Naive B cell (primary cell): ENCODE measurements around the gene PARD6A. TPM values are rescaled to one million over a fixed set of nuclear protein-coding genes. Genes with fewer than 3 reads are reported as not detected.
"Not testable (repeated sequence)": the region's sequence is repeated elsewhere in the genome, so short reads cannot be mapped to it uniquely, and the experiment has no call there.

Experiments
- ATAC-seq, 2 donors: fragments of 150-1000 bp; cut with Tn5 transposase; 2 replicates each; pipeline ENCODE4 v1.10.0; 2021; ENCODE audit warnings: low read depth in 2 of 2, mild to moderate bottlenecking in 2 of 2, moderate library complexity in 2 of 2
- DNase-seq: peaks from one replicate; pipeline ENCODE4 v3.0.0; 2022
- H3K27ac Mint-ChIP-seq, 6 donors: one replicate each; pipeline ENCODE4 v1.8.0; 2020 to 2022; ENCODE audit warnings: mild to moderate bottlenecking in 6 of 6, mixed read lengths in 6 of 6, moderate library complexity in 5 of 6, inconsistent platforms in 2 of 6
- H3K27me3 Mint-ChIP-seq, 3 donors: one replicate each; pipeline ENCODE4 v1.8.0; 2021 to 2022; ENCODE audit warnings: mixed read lengths in 3 of 3, mild to moderate bottlenecking in 1 of 3
- H3K36me3 Mint-ChIP-seq, 2 donors: one replicate each; pipeline ENCODE4 v1.8.0; 2020 to 2022; ENCODE audit warnings: mixed read lengths in 2 of 2, inconsistent platforms in 1 of 2, mild to moderate bottlenecking in 1 of 2
- H3K4me1 Mint-ChIP-seq, 3 donors: one replicate each; pipeline ENCODE4 v1.8.0; 2020 to 2022; ENCODE audit warnings: mixed read lengths in 3 of 3, inconsistent platforms in 1 of 3, mild to moderate bottlenecking in 1 of 3, moderate library complexity in 1 of 3
- H3K4me3 Mint-ChIP-seq, 8 donors: one replicate each; pipeline ENCODE4 v1.8.0; 2020 to 2022; ENCODE audit warnings: mild to moderate bottlenecking in 8 of 8, mixed read lengths in 8 of 8, moderate library complexity in 8 of 8, inconsistent platforms in 2 of 8
- H3K9me3 Mint-ChIP-seq, 7 donors: one replicate each; pipeline ENCODE4 v1.8.0; 2020 to 2022; ENCODE audit warnings: mixed read lengths in 7 of 7, mild to moderate bottlenecking in 5 of 7, inconsistent platforms in 2 of 7, moderate library complexity in 1 of 7
- polyA plus RNA-seq, 6 donors: library from polyadenylated mRNA; unstranded; fragments of 300-500 nt; fragmentation: Illumina TruSeq; gene quantifications; one replicate each; pipeline ENCODE4 v1.2.3, GENCODE V29; 2021; ENCODE audit warnings: low read depth in 6 of 6

Gene PARD6A
- polyA plus RNA-seq, 6 donors from 2014 or later = 12.0 to 23.7 (median 16.1) TPM

- no peak for DNase-seq
- H3K4me3 Mint-ChIP-seq = no peak overlapping the region
- ATAC-seq = no peak
- peak overlapping the region in 2 of 6 donors; percentile 65 to 86 for H3K27ac Mint-ChIP-seq
- H3K27me3 Mint-ChIP-seq = no peaks in the 10 kb centered on the region
- H3K36me3 Mint-ChIP-seq = no peaks in the 10 kb centered on the region
- no peaks in the 10 kb centered on the region for H3K9me3 Mint-ChIP-seq
- peaks cover 14 to 20% (median 20%) of the 10 kb centered on the region in 3 donors for H3K4me1 Mint-ChIP-seq
Observed at GRCh38 chr16:67674851-67675578, 14.3 kb downstream of the PARD6A start.

- Mint-ChIP-seq H3K27me3 (no peaks in the 10 kb centered on the region), H3K4me1 (peaks cover 14 to 20% (median 20%) of the 10 kb centered on the region in 3 donors), H3K27ac (no peak overlapping the region), H3K9me3 (no peaks in the 10 kb centered on the region), H3K4me3 (no peak overlapping the region), H3K36me3 (no peaks in the 10 kb centered on the region)
- no peak for ATAC-seq
- DNase-seq = no peak
Observed at GRCh38 chr16:67675579-67675935, 14.8 kb downstream of the PARD6A start.

GRCh38 chr16:67675999-67676398 lies 15.2 kb downstream of the PARD6A start:
- Mint-ChIP-seq H3K4me1 (peaks cover 14 to 20% (median 20%) of the 10 kb centered on the region in 3 donors), H3K27ac (peak overlapping the region in 1 of 6 donors; percentile 24)
- ATAC-seq = no peak

GRCh38 chr16:67676516-67676915 lies 15.8 kb downstream of the PARD6A start:
- Mint-ChIP-seq H3K4me3 (no peak overlapping the region), H3K4me1 (peaks cover 14 to 20% (median 20%) of the 10 kb centered on the region in 3 donors), H3K27me3 (no peaks in the 10 kb centered on the region), H3K36me3 (no peaks in the 10 kb centered on the region), H3K27ac (peak overlapping the region in 2 of 6 donors; percentile 24 to 71), H3K9me3 (no peaks in the 10 kb centered on the region)
- no peak for ATAC-seq
- DNase-seq = no peak

More at GRCh38 chr16:67675999-67676398, 15.2 kb downstream of the PARD6A start:
- no peaks in the 10 kb centered on the region for H3K27me3 Mint-ChIP-seq
- no peaks in the 10 kb centered on the region for H3K36me3 Mint-ChIP-seq
- DNase-seq = no peak
- H3K9me3 Mint-ChIP-seq = no peaks in the 10 kb centered on the region
- H3K4me3 Mint-ChIP-seq = no peak overlapping the region

- Mint-ChIP-seq H3K36me3 (no peaks in the 10 kb centered on the region), H3K4me1 (peaks cover 14 to 20% (median 20%) of the 10 kb centered on the region in 3 donors), H3K27ac (peak overlapping the region in 1 of 6 donors; percentile 71), H3K4me3 (no peak overlapping the region), H3K9me3 (no peaks in the 10 kb centered on the region), H3K27me3 (no peaks in the 10 kb centered on the region)
- DNase-seq (no peak), ATAC-seq (no peak)
Observed at GRCh38 chr16:67676939-67677338, 16.2 kb downstream of the PARD6A start.

GRCh38 chr16:67677712-67678111 lies 17.0 kb downstream of the PARD6A start:
- no peak overlapping the region for H3K4me3 Mint-ChIP-seq
- no peak for DNase-seq
- peaks cover 8 to 16% (median 15%) of the 10 kb centered on the region in 3 donors for H3K4me1 Mint-ChIP-seq
- no peaks in the 10 kb centered on the region for H3K27me3 Mint-ChIP-seq
- H3K36me3 Mint-ChIP-seq = no peaks in the 10 kb centered on the region
- H3K9me3 Mint-ChIP-seq = no peaks in the 10 kb centered on the region
- ATAC-seq = no peak
- peak overlapping the region in 1 of 6 donors; percentile 26 for H3K27ac Mint-ChIP-seq

GRCh38 chr16:67678354-67679023 lies 17.7 kb downstream of the PARD6A start:
- Mint-ChIP-seq H3K36me3 (peaks cover 0 to 3% of the 10 kb centered on the region in 2 donors), H3K9me3 (no peaks in the 10 kb centered on the region), H3K27ac (peak overlapping the region in 3 of 6 donors; percentile 4 to 52 (median 27)), H3K4me3 (no peak overlapping the region), H3K4me1 (peaks cover 6 to 11% (median 10%) of the 10 kb centered on the region in 3 donors), H3K27me3 (no peaks in the 10 kb centered on the region)
- DNase-seq (no peak), ATAC-seq (no peak)

GRCh38 chr16:67679935-67680897 lies 19.5 kb downstream of the PARD6A start:
- H3K4me1 Mint-ChIP-seq = peaks cover 0 to 10% (median 2%) of the 10 kb centered on the region in 3 donors
- peaks cover under 1 to 7% of the 10 kb centered on the region in 2 donors for H3K36me3 Mint-ChIP-seq
- no peaks in the 10 kb centered on the region for H3K27me3 Mint-ChIP-seq
- no peaks in the 10 kb centered on the region for H3K9me3 Mint-ChIP-seq
- H3K27ac Mint-ChIP-seq = peak overlapping the region in 1 of 6 donors; percentile 33
- ATAC-seq (no peak), DNase-seq (no peak)
- no peak overlapping the region for H3K4me3 Mint-ChIP-seq

GRCh38 chr16:67683767-67684166 lies 23.0 kb downstream of the PARD6A start:
- H3K27ac Mint-ChIP-seq = peak overlapping the region in 1 of 6 donors; percentile 32

GRCh38 chr16:67685388-67686112 lies 24.8 kb downstream of the PARD6A start:
- ATAC-seq (peak; percentile 98), DNase-seq (peak; percentile 28)
- Mint-ChIP-seq H3K4me3 (peak overlapping the region in 5 of 8 donors; percentile 22 to 71 (median 25)), H3K27ac (peak overlapping the region in 2 of 6 donors; percentile 61 to 71), H3K9me3 (no peaks in the 10 kb centered on the region), H3K27me3 (no peaks in the 10 kb centered on the region), H3K36me3 (peaks cover 7% of the 10 kb centered on the region in 2 donors), H3K4me1 (peaks cover 11 to 25% (median 16%) of the 10 kb centered on the region in 3 donors)

More at GRCh38 chr16:67683767-67684166, 23.0 kb downstream of the PARD6A start:
- no peaks in the 10 kb centered on the region for H3K27me3 Mint-ChIP-seq
- no peak overlapping the region for H3K4me3 Mint-ChIP-seq
- ATAC-seq (no peak), DNase-seq (no peak)
- H3K36me3 Mint-ChIP-seq = peaks cover 7% of the 10 kb centered on the region in 2 donors
- H3K4me1 Mint-ChIP-seq = peaks cover 11 to 25% (median 16%) of the 10 kb centered on the region in 3 donors
- H3K9me3 Mint-ChIP-seq = no peaks in the 10 kb centered on the region

- H3K27ac Mint-ChIP-seq = peak overlapping the region in 2 of 6 donors; percentile 12 to 49
- not testable (repeated sequence) for DNase-seq, H3K36me3 Mint-ChIP-seq
Observed at GRCh38 chr16:67693517-67694285, 32.9 kb downstream of the PARD6A start.

GRCh38 chr16:67694611-67695010 lies 33.9 kb downstream of the PARD6A start:
- ATAC-seq (no peak), DNase-seq (no peak)
- H3K4me1 Mint-ChIP-seq = peaks cover 7 to 39% (median 21%) of the 10 kb centered on the region in 3 donors

More at GRCh38 chr16:67693517-67694285, 32.9 kb downstream of the PARD6A start:
- H3K27me3 Mint-ChIP-seq, ATAC-seq, H3K9me3 Mint-ChIP-seq: not testable (repeated sequence)
- Mint-ChIP-seq H3K4me1 (peaks cover 7 to 39% (median 21%) of the 10 kb centered on the region in 3 donors), H3K4me3 (peak overlapping the region in 3 of 8 donors; percentile 22 to 79 (median 35))

More at GRCh38 chr16:67694611-67695010, 33.9 kb downstream of the PARD6A start:
- peak overlapping the region in 2 of 6 donors; percentile 54 to 95 for H3K27ac Mint-ChIP-seq
- no peaks in the 10 kb centered on the region for H3K27me3 Mint-ChIP-seq
- peaks cover 0 to 1% (median 0%) of the 10 kb centered on the region in 7 donors for H3K9me3 Mint-ChIP-seq
- peaks cover 0 to 8% of the 10 kb centered on the region in 2 donors for H3K36me3 Mint-ChIP-seq
- no peak overlapping the region for H3K4me3 Mint-ChIP-seq
